ENCODE measurements around the gene LRRC14B. TPM values are rescaled to one million over a fixed set of nuclear protein-coding genes. Genes with fewer than 3 reads are reported as not detected.

Gene LRRC14B
- total and polyA plus RNA-seq, 3 donors from 2014 or later, result 0.33 to 0.94 (median 0.93) TPM

- H3K4me3 ChIP-seq, result no peak overlapping the region
- 87 to 94% methylated on average over 13 to 17 of the region's 17 CpGs for WGBS, 2 donors
- H3K27me3 ChIP-seq, result no peaks in the 10 kb centered on the region
- intact Hi-C loops (cut with DNase I; ENCODE audit: low total_unique reads), result no loop called here
- H3K27ac ChIP-seq, result no peak overlapping the region
- no peaks in the 10 kb centered on the region for H3K36me3 ChIP-seq (ENCODE audit: low read depth, missing control alignments)
- no peaks in the 10 kb centered on the region for H3K9me3 ChIP-seq
- TF ChIP-seq POLR2A (IDR thresholded peaks at IDR 0.05) (no peak), CTCF (IDR thresholded peaks at IDR 0.05) (no peak)
- H3K4me1 ChIP-seq, result no peaks in the 10 kb centered on the region
- no peak for DNase-seq
Observed at GRCh38 chr5:161803-162110, 29.5 kb upstream of the LRRC14B start.

GRCh38 chr5:162190-162564, 29.1 kb upstream of the LRRC14B start:
- TF ChIP-seq CTCF (IDR thresholded peaks at IDR 0.05) (no peak), POLR2A (IDR thresholded peaks at IDR 0.05) (no peak)
- WGBS, 2 donors, result 85 to 93% methylated on average over 8 to 18 of the region's 19 CpGs
- no peaks in the 10 kb centered on the region for H3K36me3 ChIP-seq (ENCODE audit: low read depth, missing control alignments)
- no peaks in the 10 kb centered on the region for H3K4me1 ChIP-seq
- no peak overlapping the region for H3K4me3 ChIP-seq
- no peaks in the 10 kb centered on the region for H3K9me3 ChIP-seq
- DNase-seq, result no peak
- intact Hi-C loops (cut with DNase I; ENCODE audit: low total_unique reads), result no loop called here
- no peak overlapping the region for H3K27ac ChIP-seq
- no peaks in the 10 kb centered on the region for H3K27me3 ChIP-seq

GRCh38 chr5:162565-163337, 28.5 kb upstream of the LRRC14B start:
- H3K9me3 ChIP-seq, result no peaks in the 10 kb centered on the region
- intact Hi-C loops (cut with DNase I; ENCODE audit: low total_unique reads), result no loop called here
- 82 to 96% methylated on average over 6 to 23 of the region's 23 CpGs for WGBS, 2 donors
- H3K36me3 ChIP-seq (ENCODE audit: low read depth, missing control alignments), result no peaks in the 10 kb centered on the region
- no peaks in the 10 kb centered on the region for H3K27me3 ChIP-seq
- DNase-seq, result no peak
- H3K4me1 ChIP-seq, result no peaks in the 10 kb centered on the region
- H3K27ac ChIP-seq, result no peak overlapping the region
- no peak for TF ChIP-seq CTCF (IDR thresholded peaks at IDR 0.05)
- TF ChIP-seq POLR2A (IDR thresholded peaks at IDR 0.05), result no peak
- H3K4me3 ChIP-seq, result no peak overlapping the region

- Histone ChIP-seq H3K36me3 (ENCODE audit: low read depth, missing control alignments) (no peaks in the 10 kb centered on the region), H3K4me3 (no peak overlapping the region), H3K4me1 (no peaks in the 10 kb centered on the region), H3K27me3 (no peaks in the 10 kb centered on the region), H3K27ac (no peak overlapping the region), H3K9me3 (no peaks in the 10 kb centered on the region)
- intact Hi-C loops (cut with DNase I; ENCODE audit: low total_unique reads), result no loop called here
- no peak for DNase-seq
- TF ChIP-seq CTCF (IDR thresholded peaks at IDR 0.05) (no peak), POLR2A (IDR thresholded peaks at IDR 0.05) (no peak)
- 76 to 93% methylated on average over 4 to 7 of the region's 7 CpGs for WGBS, 2 donors
Observed at GRCh38 chr5:163338-163620, 28.0 kb upstream of the LRRC14B start.

GRCh38 chr5:163841-164240, 27.5 kb upstream of the LRRC14B start:
- Histone ChIP-seq H3K27me3 (no peaks in the 10 kb centered on the region), H3K4me3 (no peak overlapping the region), H3K4me1 (no peaks in the 10 kb centered on the region), H3K27ac (no peak overlapping the region), H3K9me3 (no peaks in the 10 kb centered on the region), H3K36me3 (ENCODE audit: low read depth, missing control alignments) (no peaks in the 10 kb centered on the region)
- DNase-seq, result no peak
- intact Hi-C loops (cut with DNase I; ENCODE audit: low total_unique reads), result no loop called here
- TF ChIP-seq POLR2A (IDR thresholded peaks at IDR 0.05), result no peak
- TF ChIP-seq CTCF (IDR thresholded peaks at IDR 0.05), result no peak
- WGBS, 2 donors, result 75 to 87% methylated on average over 13 of the region's 13 CpGs

Data from testis (tissue), 3 donors.